Measurements from ENCODE around the gene PLD6.

GRCh38 chr17:17207998-17208397 lies 1.9 kb upstream of the PLD6 start:
- TF ChIP-seq CTCF (conservative IDR thresholded peaks at IDR 0.05; ENCODE audit: low read depth, low read length) = no peak
- TF ChIP-seq EZH2 (IDR thresholded peaks at IDR 0.05; ENCODE audit: borderline replicate concordance, low read depth, low read length, poor library complexity, severe bottlenecking) = no peak
